Measurements from ENCODE around the gene TNP2.
A peak's percentile ranks its signal among the peaks of the same experiment; 100 is the strongest.

Gene TNP2

DNA sequence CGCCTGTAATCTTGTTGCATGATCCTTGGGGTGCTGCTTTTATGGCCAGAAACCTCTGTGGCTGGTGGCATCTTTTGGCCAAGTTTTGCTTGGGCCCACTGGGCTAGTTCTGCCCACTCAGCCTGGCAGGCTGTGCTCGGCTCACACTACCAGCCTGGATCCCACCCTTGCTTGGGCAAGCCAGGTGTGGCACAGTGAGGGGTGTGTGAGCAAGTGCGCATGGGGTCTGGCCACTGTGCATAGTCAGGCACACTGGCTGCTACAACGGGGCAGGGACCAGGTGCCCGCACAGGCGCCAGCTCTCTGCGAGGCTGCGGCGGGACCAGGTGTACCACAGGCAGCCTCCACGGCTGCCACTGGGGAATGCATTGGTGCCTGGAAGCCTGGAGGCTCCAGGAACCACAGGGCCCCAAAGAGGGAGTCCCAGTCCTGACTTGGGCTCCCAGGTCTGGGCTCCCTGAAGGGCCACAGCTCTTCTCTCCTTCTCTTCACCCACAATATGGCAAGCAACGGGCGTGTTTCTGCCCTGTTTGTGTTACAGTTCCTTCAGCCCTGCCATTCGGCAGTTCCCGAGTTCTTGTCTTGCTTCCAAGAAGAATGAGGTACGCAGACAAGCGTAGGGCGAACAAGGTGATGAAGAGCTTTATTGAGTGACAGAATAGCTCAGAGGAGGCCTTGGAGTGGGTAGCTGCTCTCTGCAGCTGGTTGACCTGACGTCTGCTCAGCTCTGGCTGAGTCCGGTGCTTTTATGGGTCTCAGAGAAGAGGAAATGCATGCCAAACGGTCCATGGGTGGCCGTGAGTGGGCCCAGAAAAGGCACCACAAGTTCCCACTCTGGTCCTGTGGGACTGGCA is 38.7 kb upstream of the TNP2 start:
- in situ Hi-C loops (cut with HindIII; ENCODE audit: low sequenced_read_pairs), result no loop called here
- no peak overlapping the region for H3K4me3 ChIP-seq (ENCODE audit: low read depth, low read length)
- DNase-seq (ENCODE audit: low read depth, low spot score), result no peak
- TF ChIP-seq, protein P1, sequence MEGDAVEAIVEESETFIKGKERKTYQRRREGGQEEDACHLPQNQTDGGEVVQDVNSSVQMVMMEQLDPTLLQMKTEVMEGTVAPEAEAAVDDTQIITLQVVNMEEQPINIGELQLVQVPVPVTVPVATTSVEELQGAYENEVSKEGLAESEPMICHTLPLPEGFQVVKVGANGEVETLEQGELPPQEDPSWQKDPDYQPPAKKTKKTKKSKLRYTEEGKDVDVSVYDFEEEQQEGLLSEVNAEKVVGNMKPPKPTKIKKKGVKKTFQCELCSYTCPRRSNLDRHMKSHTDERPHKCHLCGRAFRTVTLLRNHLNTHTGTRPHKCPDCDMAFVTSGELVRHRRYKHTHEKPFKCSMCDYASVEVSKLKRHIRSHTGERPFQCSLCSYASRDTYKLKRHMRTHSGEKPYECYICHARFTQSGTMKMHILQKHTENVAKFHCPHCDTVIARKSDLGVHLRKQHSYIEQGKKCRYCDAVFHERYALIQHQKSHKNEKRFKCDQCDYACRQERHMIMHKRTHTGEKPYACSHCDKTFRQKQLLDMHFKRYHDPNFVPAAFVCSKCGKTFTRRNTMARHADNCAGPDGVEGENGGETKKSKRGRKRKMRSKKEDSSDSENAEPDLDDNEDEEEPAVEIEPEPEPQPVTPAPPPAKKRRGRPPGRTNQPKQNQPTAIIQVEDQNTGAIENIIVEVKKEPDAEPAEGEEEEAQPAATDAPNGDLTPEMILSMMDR (IDR thresholded peaks at IDR 0.05; ENCODE audit: low read depth, low read length), result no peak

DNA sequence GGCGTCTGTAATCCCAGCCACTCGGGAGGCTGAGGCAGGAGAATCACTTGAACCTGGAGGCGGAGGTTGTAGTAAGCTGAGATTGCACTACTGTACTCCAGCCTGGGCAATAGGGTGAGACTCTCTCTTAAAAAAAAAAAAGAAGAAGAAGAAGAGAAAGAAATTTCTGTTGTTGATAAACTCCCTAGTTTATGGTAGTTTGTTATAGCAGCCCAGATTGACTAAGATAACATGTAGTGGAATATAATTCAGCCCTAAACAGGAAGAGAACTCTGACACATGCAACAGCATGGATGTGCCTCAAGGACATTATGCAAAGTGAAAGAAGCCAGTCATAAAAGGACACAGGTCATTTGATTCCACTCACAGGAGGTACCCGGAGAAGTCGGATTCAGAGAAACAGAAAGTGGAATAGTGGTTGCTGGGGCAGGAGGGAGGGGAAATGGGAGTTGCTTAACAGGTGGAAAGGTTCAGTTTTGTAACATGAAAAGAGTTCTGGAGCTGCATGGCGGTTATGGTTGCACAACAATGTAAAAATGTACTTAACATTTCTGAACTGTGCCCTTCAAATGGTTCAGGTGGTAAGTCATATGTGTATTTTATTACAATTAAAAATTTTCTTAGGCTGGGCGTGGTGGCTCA is 38.0 kb upstream of the TNP2 start:
- TF ChIP-seq, protein P1 (IDR thresholded peaks at IDR 0.05; ENCODE audit: low read depth, low read length), result no peak
- no peak for DNase-seq (ENCODE audit: low read depth, low spot score)
- no peak overlapping the region for H3K4me3 ChIP-seq (ENCODE audit: low read depth, low read length)
- in situ Hi-C loops (cut with HindIII; ENCODE audit: low sequenced_read_pairs), result no loop called here

- in situ Hi-C loops (cut with HindIII; ENCODE audit: low sequenced_read_pairs), result no loop called here
Measured at GRCh38 chr16:11306381-11306780, 37.3 kb upstream of the TNP2 start.

GRCh38 chr16:11303405-11304138 is 34.4 kb upstream of the TNP2 start:
- TF ChIP-seq, protein P1 (IDR thresholded peaks at IDR 0.05; ENCODE audit: low read depth, low read length), result no peak
- no peak for DNase-seq (ENCODE audit: low read depth, low spot score)
- no peak overlapping the region for H3K4me3 ChIP-seq (ENCODE audit: low read depth, low read length)
- in situ Hi-C loops (cut with HindIII; ENCODE audit: low sequenced_read_pairs), result no loop called here

More at GRCh38 chr16:11306381-11306780, 37.3 kb upstream of the TNP2 start:
- DNase-seq (ENCODE audit: low read depth, low spot score), result no peak
- no peak overlapping the region for H3K4me3 ChIP-seq (ENCODE audit: low read depth, low read length)
- TF ChIP-seq, protein P1 (IDR thresholded peaks at IDR 0.05; ENCODE audit: low read depth, low read length), result no peak

- in situ Hi-C loops (cut with HindIII; ENCODE audit: low sequenced_read_pairs), result no loop called here
- DNase-seq (ENCODE audit: low read depth, low spot score), result no peak
- TF ChIP-seq, protein P1 (IDR thresholded peaks at IDR 0.05; ENCODE audit: low read depth, low read length), result no peak
- H3K4me3 ChIP-seq (ENCODE audit: low read depth, low read length), result no peak overlapping the region
Measured at GRCh38 chr16:11302977-11303376, 33.9 kb upstream of the TNP2 start.

DNA sequence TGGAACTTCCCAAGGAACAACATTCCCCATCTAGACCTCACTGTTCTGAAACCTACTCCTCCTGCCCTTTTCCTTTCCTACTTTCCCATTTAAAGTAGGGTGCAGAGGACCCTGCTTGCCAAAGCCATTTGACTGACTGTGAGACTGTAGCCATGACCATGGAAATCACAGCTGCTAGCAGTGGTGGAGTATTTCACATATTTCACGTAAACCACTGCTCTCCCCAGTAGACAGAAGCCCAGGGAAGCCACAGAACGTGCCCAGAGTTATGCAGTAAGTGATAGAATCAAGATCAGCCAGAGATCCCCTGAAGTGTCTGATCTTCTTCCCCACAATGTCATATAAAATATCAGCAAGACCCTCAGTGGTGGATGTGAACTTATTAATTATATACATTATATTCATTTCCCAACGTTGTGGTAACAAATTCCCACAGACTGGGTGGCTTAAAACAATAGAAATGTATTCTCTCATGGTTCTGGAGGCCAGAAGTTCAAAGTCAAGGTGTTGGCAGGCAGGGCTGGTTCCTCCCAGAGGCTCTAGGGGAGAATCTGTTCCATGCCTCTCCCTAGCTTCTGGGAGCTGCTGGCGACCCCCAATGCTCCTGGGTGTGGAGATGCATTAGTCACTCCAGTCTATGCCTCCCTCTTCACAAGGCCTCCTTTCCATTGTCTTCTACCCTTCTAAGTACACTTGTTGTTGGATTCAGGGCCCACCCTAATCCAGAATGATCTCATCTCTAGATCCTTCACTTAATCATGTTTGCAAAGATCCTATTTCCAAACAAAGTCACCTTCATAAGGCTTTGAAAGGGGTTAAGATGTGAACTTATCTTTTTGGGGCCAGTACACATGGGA is 32.7 kb upstream of the TNP2 start:
- in situ Hi-C loops (cut with HindIII; ENCODE audit: low sequenced_read_pairs), result no loop called here
- peak; percentile 28 for DNase-seq (ENCODE audit: low read depth, low spot score)
- H3K4me3 ChIP-seq (ENCODE audit: low read depth, low read length), result no peak overlapping the region
- TF ChIP-seq, protein P1 (IDR thresholded peaks at IDR 0.05; ENCODE audit: low read depth, low read length), result no peak

Measured in astrocyte of the spinal cord (primary cell).